Fibroblast of villous mesenchyme (primary cell): ENCODE measurements around the gene EMILIN3. TPM values are rescaled to one million over a fixed set of nuclear protein-coding genes. Genes with fewer than 3 reads are reported as not detected.

ENCODE experiments used
- DNase-seq: peaks from one replicate; pipeline ENCODE4 v3.0.0-alpha.2; 2010; ENCODE audit warnings: low read depth
- H3K4me3 ChIP-seq: 2 replicates; pipeline ENCODE4 v1.5.1; 2011; ENCODE audit warnings: low read depth, mild to moderate bottlenecking, low read length
- total RNA-seq: library from RNA; depleted of rRNA; stranded (reverse); fragments of >200 nt; gene quantifications from 2 replicates; pipeline ENCODE4 v1.2.3, GENCODE V29; 2012
- TF ChIP-seq, protein P1 (sequence below): IDR thresholded peaks from 2 replicates; pipeline ENCODE4 v1.5.1; 2012; ENCODE audit warnings: low read depth, mild to moderate bottlenecking, low read length; ENCODE audit not compliant: insufficient read depth

The EMILIN3 gene
- total RNA-seq, 1 donor, result not detected

DNA sequence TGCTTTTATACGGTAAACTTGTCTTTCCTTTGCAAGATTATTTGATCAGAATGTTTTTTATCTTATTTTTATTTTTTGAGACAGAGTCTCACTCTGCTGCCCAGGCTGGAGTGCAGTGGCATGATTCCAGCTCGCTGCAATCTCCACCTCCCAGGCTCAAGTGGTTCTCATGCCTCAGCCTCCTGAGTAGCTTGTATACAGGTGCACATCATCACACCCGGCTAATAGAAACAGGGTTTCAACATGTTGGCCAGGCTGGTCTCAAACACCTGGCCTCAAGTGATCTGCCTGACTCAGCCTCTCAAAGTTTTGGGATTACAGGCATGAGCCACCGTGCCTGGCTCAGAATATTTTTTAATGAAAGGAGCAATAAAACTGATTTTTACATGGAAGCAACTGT is 34.9 kb downstream of the EMILIN3 start:
- TF ChIP-seq, protein P1, sequence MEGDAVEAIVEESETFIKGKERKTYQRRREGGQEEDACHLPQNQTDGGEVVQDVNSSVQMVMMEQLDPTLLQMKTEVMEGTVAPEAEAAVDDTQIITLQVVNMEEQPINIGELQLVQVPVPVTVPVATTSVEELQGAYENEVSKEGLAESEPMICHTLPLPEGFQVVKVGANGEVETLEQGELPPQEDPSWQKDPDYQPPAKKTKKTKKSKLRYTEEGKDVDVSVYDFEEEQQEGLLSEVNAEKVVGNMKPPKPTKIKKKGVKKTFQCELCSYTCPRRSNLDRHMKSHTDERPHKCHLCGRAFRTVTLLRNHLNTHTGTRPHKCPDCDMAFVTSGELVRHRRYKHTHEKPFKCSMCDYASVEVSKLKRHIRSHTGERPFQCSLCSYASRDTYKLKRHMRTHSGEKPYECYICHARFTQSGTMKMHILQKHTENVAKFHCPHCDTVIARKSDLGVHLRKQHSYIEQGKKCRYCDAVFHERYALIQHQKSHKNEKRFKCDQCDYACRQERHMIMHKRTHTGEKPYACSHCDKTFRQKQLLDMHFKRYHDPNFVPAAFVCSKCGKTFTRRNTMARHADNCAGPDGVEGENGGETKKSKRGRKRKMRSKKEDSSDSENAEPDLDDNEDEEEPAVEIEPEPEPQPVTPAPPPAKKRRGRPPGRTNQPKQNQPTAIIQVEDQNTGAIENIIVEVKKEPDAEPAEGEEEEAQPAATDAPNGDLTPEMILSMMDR, result no peak
- no peak for DNase-seq
- no peak overlapping the region for H3K4me3 ChIP-seq

DNA sequence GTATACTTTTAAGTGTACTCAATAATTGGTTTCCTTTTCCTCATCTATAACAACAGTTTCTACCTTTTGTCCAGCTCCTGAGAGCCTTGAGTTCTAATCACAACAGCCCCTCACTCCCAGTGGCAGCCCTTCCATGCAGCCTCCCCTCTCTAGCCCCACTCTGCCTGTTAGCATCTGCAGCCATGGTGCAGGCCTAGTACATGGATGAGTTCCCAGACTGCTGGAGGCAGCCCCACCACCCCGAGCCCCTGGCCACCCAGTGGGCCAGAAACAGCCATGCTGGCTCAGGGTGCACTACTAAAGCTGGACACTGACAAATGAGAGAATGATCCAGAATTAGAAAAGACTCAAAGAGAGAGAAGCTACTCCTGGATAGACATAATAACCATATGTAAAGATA is 35.7 kb downstream of the EMILIN3 start:
- H3K4me3 ChIP-seq, result no peak overlapping the region
- TF ChIP-seq, protein P1, result no peak
- DNase-seq, result no peak

DNA sequence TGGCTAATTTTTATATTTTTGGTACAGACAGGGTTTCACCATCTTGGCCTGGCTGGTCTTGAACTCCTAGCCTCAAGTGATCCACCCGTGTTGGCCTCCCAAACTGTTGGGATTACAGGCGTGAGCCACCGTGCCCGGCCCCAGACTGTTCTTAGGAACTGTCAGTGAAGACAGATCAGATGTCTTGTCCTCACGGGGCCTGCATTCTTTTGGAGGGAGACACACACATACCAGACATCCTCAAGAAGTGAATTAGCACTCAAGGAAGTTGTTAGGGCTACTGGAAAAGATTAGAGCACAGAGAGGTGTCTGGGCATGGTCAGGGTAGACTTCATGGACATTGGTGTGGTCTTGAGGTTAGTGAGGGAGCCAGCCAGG is 36.3 kb downstream of the EMILIN3 start:
- TF ChIP-seq, protein P1, result no peak
- H3K4me3 ChIP-seq, result no peak overlapping the region
- DNase-seq, result peak; percentile 48

DNA sequence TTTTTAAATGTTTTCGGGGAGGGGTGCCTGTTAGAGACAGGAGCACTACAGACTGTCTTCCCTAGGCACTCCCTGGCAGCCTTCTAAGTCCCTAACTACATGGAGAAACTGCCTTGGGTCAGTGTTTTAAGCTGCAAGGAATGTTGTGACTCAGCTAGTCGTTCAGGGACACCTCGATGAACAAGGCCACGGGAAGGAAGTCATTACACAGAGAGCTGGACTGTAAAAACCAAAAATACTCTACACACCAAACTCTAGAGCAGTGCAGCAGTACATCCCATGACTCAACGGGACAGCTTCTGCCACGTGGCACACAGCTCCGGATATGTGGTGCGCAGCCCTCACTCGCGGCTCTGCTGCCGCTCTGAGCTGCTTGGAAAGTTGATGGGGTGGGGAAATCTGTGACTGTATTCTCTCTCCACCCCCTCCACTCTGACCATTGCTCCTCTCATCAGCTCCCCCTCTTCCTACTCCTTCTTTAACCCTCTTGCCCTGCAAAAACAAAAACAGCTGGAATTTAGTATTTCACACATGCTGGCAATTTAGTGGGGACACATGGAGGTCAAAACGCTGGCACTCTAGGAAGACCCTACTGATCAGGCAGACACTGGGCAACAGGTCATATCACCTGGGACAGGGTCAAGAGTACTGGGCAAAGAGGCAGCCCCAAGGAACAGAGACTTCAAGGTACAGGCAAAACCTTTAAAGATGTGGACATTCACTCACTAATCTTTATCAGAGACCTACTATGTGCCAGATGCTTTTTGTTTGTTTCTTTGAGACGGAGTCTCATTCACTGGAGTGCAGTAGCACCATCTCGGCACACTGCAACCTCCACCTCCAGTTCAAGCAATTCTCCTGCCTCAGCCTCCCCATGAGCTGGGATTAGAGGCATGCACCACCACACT is 36.9 kb downstream of the EMILIN3 start:
- TF ChIP-seq, protein P1, result no peak
- peak; percentile 97 for DNase-seq
- no peak overlapping the region for H3K4me3 ChIP-seq

DNA sequence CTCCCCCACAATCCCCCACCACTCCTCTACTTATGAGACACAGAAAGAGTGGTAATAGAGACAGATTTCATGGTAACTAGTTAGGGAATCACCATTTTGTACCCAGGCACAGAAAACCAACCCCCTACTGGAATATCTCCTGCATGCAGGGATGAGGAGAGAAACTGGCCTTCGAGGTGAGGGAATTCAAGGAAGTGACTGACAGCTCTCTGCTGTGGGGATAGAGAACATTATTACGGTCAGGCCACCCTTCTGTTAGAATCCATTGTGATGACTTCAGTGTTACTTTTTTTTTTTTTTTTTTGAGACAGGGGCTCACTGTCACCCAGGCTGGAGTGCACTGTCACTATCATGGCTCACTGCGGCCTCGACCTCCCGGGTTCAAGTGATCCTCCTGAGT is 39.4 kb downstream of the EMILIN3 start:
- no peak for DNase-seq
- TF ChIP-seq, protein P1, result no peak
- H3K4me3 ChIP-seq, result no peak overlapping the region

DNA sequence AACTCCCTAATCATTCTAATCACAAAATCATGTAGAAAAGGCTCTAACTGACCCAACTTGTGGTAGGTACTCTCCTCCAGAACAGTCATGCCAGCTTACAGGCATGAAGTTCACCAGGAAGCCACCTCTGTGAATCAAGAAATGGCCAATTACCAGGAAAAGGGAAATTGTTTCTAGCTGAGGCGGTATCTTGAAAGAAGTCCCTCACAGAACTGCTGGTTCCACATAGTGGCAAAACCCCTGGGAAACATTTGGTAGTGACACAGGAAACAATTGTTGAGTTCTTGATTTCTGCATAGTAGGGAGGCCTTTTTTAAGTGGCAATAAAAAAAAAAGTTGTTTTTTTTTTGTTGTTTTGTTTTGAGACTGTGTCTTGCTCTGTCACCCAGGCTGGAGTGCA is 45.6 kb downstream of the EMILIN3 start:
- TF ChIP-seq, protein P1, result no peak
- no peak for DNase-seq
- H3K4me3 ChIP-seq, result no peak overlapping the region
